ENCODE measurements around the gene PINLYP.
"Not testable (repeated sequence)": the region's sequence is repeated elsewhere in the genome, so short reads cannot be mapped to it uniquely, and the experiment has no call there.

Gene PINLYP

GRCh38 chr19:43581467-43581866 lies 5.9 kb downstream of the PINLYP start:
- DNase-seq (ENCODE audit: low read depth in 1 of 2, low spot score in 1 of 2) = no peak

GRCh38 chr19:43582495-43582894 lies 6.9 kb downstream of the PINLYP start:
- DNase-seq (ENCODE audit: low read depth in 1 of 2, low spot score in 1 of 2) = no peak

- DNase-seq (ENCODE audit: low read depth in 1 of 2, low spot score in 1 of 2) = no peak
Measured at GRCh38 chr19:43584484-43584883, 8.9 kb downstream of the PINLYP start.

- DNase-seq (ENCODE audit: low read depth in 1 of 2, low spot score in 1 of 2) = no peak
Measured at GRCh38 chr19:43586346-43586745, 10.7 kb downstream of the PINLYP start.

GRCh38 chr19:43587029-43587428 lies 11.4 kb downstream of the PINLYP start:
- DNase-seq (ENCODE audit: low read depth in 1 of 2, low spot score in 1 of 2) = not testable (repeated sequence)

GRCh38 chr19:43589277-43589676 lies 13.7 kb downstream of the PINLYP start:
- no peak for DNase-seq (ENCODE audit: low read depth in 1 of 2, low spot score in 1 of 2)

GRCh38 chr19:43589678-43590077 lies 14.1 kb downstream of the PINLYP start:
- DNase-seq (ENCODE audit: low read depth in 1 of 2, low spot score in 1 of 2) = no peak

- DNase-seq (ENCODE audit: low read depth in 1 of 2, low spot score in 1 of 2) = no peak
Measured at GRCh38 chr19:43591904-43592772, 16.5 kb downstream of the PINLYP start.

- no peak for DNase-seq (ENCODE audit: low read depth in 1 of 2, low spot score in 1 of 2)
Measured at GRCh38 chr19:43592800-43593350, 17.3 kb downstream of the PINLYP start.

GRCh38 chr19:43594081-43594697 lies 18.6 kb downstream of the PINLYP start:
- no peak for DNase-seq (ENCODE audit: low read depth in 1 of 2, low spot score in 1 of 2)

GRCh38 chr19:43594710-43595604 lies 19.4 kb downstream of the PINLYP start:
- peak; percentile 49 to 51 for DNase-seq (ENCODE audit: low read depth in 1 of 2, low spot score in 1 of 2)

GRCh38 chr19:43595605-43595998 lies 20.0 kb downstream of the PINLYP start:
- no peak for DNase-seq (ENCODE audit: low read depth in 1 of 2, low spot score in 1 of 2)

GRCh38 chr19:43595999-43596841 lies 20.6 kb downstream of the PINLYP start, which contains the start of the genes IRGQ and ZNF576:
Gene IRGQ, minus strand, starts transcription at chr19:43596134. Its CDS starts 796 bp downstream, at chr19:43595338.
Gene ZNF576, plus strand, starts transcription at chr19:43596595. Its CDS starts 514 bp downstream, at chr19:43597109.
- DNase-seq (ENCODE audit: low read depth in 1 of 2, low spot score in 1 of 2) = peak; percentile 99 to 100

GRCh38 chr19:43596842-43597461 lies 21.4 kb downstream of the PINLYP start:
- no peak for DNase-seq (ENCODE audit: low read depth in 1 of 2, low spot score in 1 of 2)

- DNase-seq (ENCODE audit: low read depth in 1 of 2, low spot score in 1 of 2) = no peak
Measured at GRCh38 chr19:43597876-43598275, 22.3 kb downstream of the PINLYP start.

- DNase-seq (ENCODE audit: low read depth in 1 of 2, low spot score in 1 of 2) = no peak
Measured at GRCh38 chr19:43598445-43599240, 23.0 kb downstream of the PINLYP start.

GRCh38 chr19:43599635-43600295 lies 24.2 kb downstream of the PINLYP start:
- DNase-seq (ENCODE audit: low read depth in 1 of 2, low spot score in 1 of 2) = no peak

- DNase-seq (ENCODE audit: low read depth in 1 of 2, low spot score in 1 of 2) = not testable (repeated sequence)
Measured at GRCh38 chr19:43600326-43600725, 24.7 kb downstream of the PINLYP start.
